K562 (cell line): ENCODE data around the gene HOXB8. TPM values are rescaled to one million over a fixed set of nuclear protein-coding genes. Genes with fewer than 3 reads are reported as not detected.

ENCODE experiments used
- BCL6 ChIP-seq: fragments of 250-450 bp; sonication (Bioruptor Pico); IDR thresholded peaks from 2 replicates; pipeline ENCODE4 v1.4.0; 2020
- CBX1 ChIP-seq: sonication (generic); IDR thresholded peaks from 2 replicates; pipeline ENCODE4 v1.6.1; 2016; ENCODE audit warnings: antibody characterized with exemption, low read depth, mild to moderate bottlenecking
- DPF2 ChIP-seq: fragments of 450-650 bp; IDR thresholded peaks from 2 replicates; pipeline ENCODE4 v1.6.1; 2016
- HDAC1 ChIP-seq, 2 experiments: fragments of 450-650 bp; IDR thresholded peaks; 2 replicates each; pipeline ENCODE4 v1.6.1; 2016 to 2017; ENCODE audit warnings: inconsistent platforms in 1 of 2, mild to moderate bottlenecking in 1 of 2, moderate library complexity in 1 of 2
- ILF3 ChIP-seq: fragments of 450-650 bp; IDR thresholded peaks from 2 replicates; pipeline ENCODE4 v1.6.1; 2018; ENCODE audit warnings: antibody characterized with exemption, mild to moderate bottlenecking, moderate library complexity, borderline replicate concordance
- NFIC ChIP-seq: fragments of 450-650 bp; IDR thresholded peaks from 2 replicates; pipeline ENCODE4 v1.6.1; 2017; ENCODE audit warnings: mild to moderate bottlenecking, inconsistent platforms
- NR2C2 ChIP-seq, 2 experiments: fragments of 200-800 bp in 1 of 2; sonication (Bioruptor generic) in 1 of 2; sonication (generic) in 1 of 2; formaldehyde crosslinking in 1 of 2; IDR thresholded peaks; 2 replicates each; pipeline versions ENCODE4 v1.6.1 to v1.8.0; 2016 to 2022; ENCODE audit warnings: mild to moderate bottlenecking in 1 of 2, missing compliant biosample characterization in 1 of 2, missing genetic modification characterization in 1 of 2, missing genetic modification reagents in 1 of 2
- ZNF584 ChIP-seq: fragments of 200-800 bp; sonication (Bioruptor generic); IDR thresholded peaks from 2 replicates; pipeline ENCODE4 v1.6.1; 2016; ENCODE audit warnings: low read depth, mild to moderate bottlenecking, missing genetic modification characterization, missing compliant biosample characterization
- ZNF830 ChIP-seq: fragments of 250-450 bp; sonication (Bioruptor Pico); IDR thresholded peaks from 2 replicates; pipeline ENCODE4 v1.5.0; 2021; ENCODE audit warnings: mild to moderate bottlenecking
- polyA plus RNA-seq, 8 experiments: library from polyadenylated mRNA; depleted of rRNA in 4 of 8; stranded (reverse) in 5 of 8; unstranded in 3 of 8; fragments of >200 nt; fragmentation: Nextera tagmentation in 2 of 8; fragmentation: Illumina TruSeq in 1 of 8; extraction: Ambion mirVana in 2 of 8; extraction: Trizol in 1 of 8; gene quantifications; 2 replicates each; pipeline versions ENCODE4 v1.2.1 to v1.2.3, GENCODE V29; 2011 to 2014; ENCODE audit warnings: inconsistent platforms in 1 of 8, missing spikeins in 1 of 8
- total RNA-seq, 7 experiments: library from RNA; depleted of rRNA in 6 of 7; stranded (reverse); fragments of >200 nt in 6 of 7; fragmentation: Illumina TruSeq in 2 of 7; extraction: Trizol in 2 of 7; gene quantifications; 2 replicates each; pipeline versions ENCODE4 v1.2.1 to v1.2.3, GENCODE V29; 2011 to 2021; ENCODE audit warnings: low replicate concordance in 1 of 7
- TF ChIP-seq, protein P1 (sequence below), 2 experiments: fragments of 450-650 bp; conservative IDR thresholded peaks; 2 replicates each; pipeline ENCODE4 v1.6.1; 2017; ENCODE audit warnings: mild to moderate bottlenecking in 2 of 2, moderate library complexity in 2 of 2
- TF ChIP-seq, protein P2 (sequence below): fragments of 450-650 bp; IDR thresholded peaks from 2 replicates; pipeline ENCODE4 v1.6.1; 2016; ENCODE audit warnings: mild to moderate bottlenecking
- TF ChIP-seq, protein P3 (sequence below): IDR thresholded peaks from 2 replicates; pipeline ENCODE4 v1.6.1; 2016; ENCODE audit warnings: missing genetic modification characterization, missing compliant biosample characterization
- TF ChIP-seq, protein P4 (sequence below): fragments of 250-450 bp; sonication (Bioruptor Pico); IDR thresholded peaks from 2 replicates; pipeline ENCODE4 v1.5.0; 2021; ENCODE audit warnings: mild to moderate bottlenecking, moderate library complexity
- TF ChIP-seq, protein P5 (sequence below): fragments of 250-450 bp; sonication (Bioruptor Pico); IDR thresholded peaks from 2 replicates; pipeline ENCODE4 v1.4.0; 2020; ENCODE audit warnings: mild to moderate bottlenecking, moderate library complexity

The HOXB8 gene
- total and polyA plus RNA-seq, 9 of the 15 experiments (the other 6 are each of a cell fraction or from before 2014, with no cell fraction given) = 0.52 to 23.8 (median 3.6) TPM

DNA sequence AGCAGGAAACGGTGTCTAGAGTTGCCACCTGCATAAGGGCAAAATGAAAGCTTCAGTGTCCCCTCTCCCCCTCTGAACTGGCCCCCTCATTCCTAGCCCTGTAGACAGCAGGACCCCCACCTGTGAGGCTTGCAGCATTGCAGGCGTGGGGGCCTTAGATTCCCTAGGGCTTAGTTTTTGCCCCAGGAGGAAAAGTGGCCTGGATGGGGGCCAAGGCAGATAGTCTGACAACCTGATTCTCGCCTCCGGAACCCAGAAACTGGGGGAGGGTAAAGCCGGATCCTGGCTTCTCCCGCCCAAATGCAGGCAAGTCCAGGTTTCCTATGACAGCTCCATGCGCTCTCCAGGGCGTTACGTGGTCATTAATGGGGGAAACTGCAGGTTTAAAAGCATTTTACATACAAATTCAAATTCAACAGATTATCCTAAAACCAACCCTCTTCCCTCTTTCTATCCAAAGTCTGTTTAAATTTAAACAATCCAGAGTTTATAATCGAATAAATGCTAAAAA, 9.6 kb downstream of the HOXB8 start (continued):
- TF ChIP-seq CBX1 = no peak
- TF ChIP-seq, protein P1, sequence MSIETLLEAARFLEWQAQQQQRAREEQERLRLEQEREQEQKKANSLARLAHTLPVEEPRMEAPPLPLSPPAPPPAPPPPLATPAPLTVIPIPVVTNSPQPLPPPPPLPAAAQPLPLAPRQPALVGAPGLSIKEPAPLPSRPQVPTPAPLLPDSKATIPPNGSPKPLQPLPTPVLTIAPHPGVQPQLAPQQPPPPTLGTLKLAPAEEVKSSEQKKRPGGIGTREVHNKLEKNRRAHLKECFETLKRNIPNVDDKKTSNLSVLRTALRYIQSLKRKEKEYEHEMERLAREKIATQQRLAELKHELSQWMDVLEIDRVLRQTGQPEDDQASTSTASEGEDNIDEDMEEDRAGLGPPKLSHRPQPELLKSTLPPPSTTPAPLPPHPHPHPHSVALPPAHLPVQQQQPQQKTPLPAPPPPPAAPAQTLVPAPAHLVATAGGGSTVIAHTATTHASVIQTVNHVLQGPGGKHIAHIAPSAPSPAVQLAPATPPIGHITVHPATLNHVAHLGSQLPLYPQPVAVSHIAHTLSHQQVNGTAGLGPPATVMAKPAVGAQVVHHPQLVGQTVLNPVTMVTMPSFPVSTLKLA (conservative IDR thresholded peaks at IDR 0.05) = no peak
- TF ChIP-seq, protein P2, sequence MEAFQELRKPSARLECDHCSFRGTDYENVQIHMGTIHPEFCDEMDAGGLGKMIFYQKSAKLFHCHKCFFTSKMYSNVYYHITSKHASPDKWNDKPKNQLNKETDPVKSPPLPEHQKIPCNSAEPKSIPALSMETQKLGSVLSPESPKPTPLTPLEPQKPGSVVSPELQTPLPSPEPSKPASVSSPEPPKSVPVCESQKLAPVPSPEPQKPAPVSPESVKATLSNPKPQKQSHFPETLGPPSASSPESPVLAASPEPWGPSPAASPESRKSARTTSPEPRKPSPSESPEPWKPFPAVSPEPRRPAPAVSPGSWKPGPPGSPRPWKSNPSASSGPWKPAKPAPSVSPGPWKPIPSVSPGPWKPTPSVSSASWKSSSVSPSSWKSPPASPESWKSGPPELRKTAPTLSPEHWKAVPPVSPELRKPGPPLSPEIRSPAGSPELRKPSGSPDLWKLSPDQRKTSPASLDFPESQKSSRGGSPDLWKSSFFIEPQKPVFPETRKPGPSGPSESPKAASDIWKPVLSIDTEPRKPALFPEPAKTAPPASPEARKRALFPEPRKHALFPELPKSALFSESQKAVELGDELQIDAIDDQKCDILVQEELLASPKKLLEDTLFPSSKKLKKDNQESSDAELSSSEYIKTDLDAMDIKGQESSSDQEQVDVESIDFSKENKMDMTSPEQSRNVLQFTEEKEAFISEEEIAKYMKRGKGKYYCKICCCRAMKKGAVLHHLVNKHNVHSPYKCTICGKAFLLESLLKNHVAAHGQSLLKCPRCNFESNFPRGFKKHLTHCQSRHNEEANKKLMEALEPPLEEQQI = no peak
- TF ChIP-seq, protein P3, sequence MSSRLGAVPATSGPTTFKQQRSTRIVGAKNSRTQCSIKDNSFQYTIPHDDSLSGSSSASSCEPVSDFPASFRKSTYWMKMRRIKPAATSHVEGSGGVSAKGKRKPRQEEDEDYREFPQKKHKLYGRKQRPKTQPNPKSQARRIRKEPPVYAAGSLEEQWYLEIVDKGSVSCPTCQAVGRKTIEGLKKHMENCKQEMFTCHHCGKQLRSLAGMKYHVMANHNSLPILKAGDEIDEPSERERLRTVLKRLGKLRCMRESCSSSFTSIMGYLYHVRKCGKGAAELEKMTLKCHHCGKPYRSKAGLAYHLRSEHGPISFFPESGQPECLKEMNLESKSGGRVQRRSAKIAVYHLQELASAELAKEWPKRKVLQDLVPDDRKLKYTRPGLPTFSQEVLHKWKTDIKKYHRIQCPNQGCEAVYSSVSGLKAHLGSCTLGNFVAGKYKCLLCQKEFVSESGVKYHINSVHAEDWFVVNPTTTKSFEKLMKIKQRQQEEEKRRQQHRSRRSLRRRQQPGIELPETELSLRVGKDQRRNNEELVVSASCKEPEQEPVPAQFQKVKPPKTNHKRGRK (tag) = no peak
- no peak for TF ChIP-seq ILF3
- peak; percentile 76 for TF ChIP-seq NFIC
- TF ChIP-seq, protein P4, sequence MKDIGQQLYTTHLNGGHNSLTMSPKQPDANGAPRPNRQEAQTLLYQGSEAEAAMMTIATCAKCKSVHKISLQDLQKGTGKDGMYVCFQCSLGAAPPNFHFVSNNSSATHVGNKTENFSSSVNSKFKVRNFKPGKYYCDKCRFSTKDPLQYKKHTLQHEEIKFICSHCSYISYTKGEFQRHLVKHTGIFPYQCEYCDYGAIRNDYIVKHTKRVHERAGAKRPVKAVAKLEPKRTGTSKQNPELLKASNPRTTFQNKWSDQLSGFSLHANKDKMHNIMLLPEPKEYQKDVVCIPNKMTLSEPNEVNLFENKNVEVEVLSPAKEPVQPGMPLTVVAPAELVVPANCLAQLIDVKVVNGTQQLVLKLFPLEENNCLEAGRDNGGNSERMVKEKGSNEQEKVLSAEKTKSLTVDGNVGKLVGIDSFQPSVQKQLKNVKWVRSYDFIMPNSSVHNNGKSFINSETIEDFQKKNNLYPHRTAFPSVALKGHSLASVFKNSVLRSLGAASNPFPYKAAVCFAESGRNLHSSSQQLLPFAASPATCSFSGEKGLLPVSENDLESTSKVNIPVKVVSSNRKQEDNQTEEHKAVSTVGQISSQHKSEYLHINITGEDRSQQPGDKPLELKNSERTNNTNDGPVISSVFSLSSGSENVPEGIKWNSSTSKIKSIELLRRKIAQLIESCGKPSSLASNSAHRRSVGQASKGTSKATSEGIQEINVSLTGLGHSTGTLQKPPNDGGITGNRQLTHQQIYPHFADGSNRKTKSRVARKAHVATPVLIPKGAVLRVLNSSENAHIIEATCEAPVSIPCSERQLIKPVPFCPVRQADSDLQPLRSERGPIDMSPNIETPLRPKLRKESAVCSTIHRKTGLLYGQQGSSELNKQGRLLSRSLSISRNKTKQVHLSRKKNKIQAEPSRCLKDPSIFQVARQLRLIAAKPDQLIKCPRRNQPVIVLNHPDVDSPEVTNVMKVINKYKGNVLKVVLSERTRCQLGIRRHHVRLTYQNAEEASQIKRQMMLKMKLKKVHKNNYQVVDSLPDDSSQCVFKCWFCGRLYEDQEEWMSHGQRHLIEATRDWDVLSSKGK (CRISPR knock-in tag) = no peak
- no peak for TF ChIP-seq HDAC1 (IDR thresholded peaks at IDR 0.05)
- 0 out of 2 replicates have a peak, but pooled peaks have one; percentile 16 for TF ChIP-seq DPF2
- TF ChIP-seq, protein P5, sequence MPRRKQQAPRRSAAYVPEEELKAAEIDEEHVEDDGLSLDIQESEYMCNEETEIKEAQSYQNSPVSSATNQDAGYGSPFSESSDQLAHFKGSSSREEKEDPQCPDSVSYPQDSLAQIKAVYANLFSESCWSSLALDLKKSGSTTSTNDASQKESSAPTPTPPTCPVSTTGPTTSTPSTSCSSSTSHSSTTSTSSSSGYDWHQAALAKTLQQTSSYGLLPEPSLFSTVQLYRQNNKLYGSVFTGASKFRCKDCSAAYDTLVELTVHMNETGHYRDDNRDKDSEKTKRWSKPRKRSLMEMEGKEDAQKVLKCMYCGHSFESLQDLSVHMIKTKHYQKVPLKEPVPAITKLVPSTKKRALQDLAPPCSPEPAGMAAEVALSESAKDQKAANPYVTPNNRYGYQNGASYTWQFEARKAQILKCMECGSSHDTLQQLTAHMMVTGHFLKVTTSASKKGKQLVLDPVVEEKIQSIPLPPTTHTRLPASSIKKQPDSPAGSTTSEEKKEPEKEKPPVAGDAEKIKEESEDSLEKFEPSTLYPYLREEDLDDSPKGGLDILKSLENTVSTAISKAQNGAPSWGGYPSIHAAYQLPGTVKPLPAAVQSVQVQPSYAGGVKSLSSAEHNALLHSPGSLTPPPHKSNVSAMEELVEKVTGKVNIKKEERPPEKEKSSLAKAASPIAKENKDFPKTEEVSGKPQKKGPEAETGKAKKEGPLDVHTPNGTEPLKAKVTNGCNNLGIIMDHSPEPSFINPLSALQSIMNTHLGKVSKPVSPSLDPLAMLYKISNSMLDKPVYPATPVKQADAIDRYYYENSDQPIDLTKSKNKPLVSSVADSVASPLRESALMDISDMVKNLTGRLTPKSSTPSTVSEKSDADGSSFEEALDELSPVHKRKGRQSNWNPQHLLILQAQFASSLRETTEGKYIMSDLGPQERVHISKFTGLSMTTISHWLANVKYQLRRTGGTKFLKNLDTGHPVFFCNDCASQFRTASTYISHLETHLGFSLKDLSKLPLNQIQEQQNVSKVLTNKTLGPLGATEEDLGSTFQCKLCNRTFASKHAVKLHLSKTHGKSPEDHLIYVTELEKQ (CRISPR knock-in tag) = no peak
- no peak for TF ChIP-seq NR2C2 (CRISPR knock-in tag; IDR thresholded peaks at IDR 0.05)
- peak; percentile 33; the same call in 1 of the 2 replicates for TF ChIP-seq NR2C2 (tag; IDR thresholded peaks at IDR 0.05)
- TF ChIP-seq ZNF584 (CRISPR knock-in tag) = no peak
- TF ChIP-seq ZNF830 = no peak
- TF ChIP-seq BCL6 (CRISPR knock-in tag) = no peak
